Stimulated activated CD4-positive, alpha-beta T cell treated with anti-CD3 and anti-CD28 coated beads, TNF-alpha, amount 100 ng/mL, for 48 hours (primary cell): ENCODE results near the gene CPB1.

Source experiments
- DNase-seq, 3 donors: peaks; one replicate each; pipeline ENCODE4 v3.0.0-alpha.2; 2020; ENCODE audit warnings: low read depth in 3 of 3

The CPB1 gene

GRCh38 chr3:148882288-148882687 lies 54.7 kb downstream of the CPB1 start:
- DNase-seq: no peak

DNA sequence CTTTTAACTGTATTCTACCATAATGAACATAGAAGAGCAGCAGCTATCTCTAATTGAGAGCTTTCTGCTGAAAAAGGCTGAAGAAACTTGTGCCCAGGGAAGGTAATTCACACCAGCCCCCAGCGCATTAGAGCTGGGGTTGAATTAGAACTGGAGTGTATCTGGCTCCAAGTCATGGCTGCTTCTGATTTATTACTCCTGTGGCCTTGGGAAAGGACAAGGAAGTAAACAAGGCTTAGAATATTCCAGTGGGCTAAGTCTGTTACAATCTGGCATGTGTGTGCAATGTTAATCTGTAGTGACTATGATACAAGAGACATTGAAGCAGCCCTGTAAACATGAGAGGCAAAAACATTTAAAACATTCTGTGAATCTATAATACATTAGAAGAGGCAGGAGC lies 55.6 kb downstream of the CPB1 start:
- DNase-seq: no peak

- DNase-seq: no peak
Measured at GRCh38 chr3:148884261-148884660, 56.6 kb downstream of the CPB1 start.

- DNase-seq: no peak
Measured at GRCh38 chr3:148889828-148890227, 62.2 kb downstream of the CPB1 start.

DNA sequence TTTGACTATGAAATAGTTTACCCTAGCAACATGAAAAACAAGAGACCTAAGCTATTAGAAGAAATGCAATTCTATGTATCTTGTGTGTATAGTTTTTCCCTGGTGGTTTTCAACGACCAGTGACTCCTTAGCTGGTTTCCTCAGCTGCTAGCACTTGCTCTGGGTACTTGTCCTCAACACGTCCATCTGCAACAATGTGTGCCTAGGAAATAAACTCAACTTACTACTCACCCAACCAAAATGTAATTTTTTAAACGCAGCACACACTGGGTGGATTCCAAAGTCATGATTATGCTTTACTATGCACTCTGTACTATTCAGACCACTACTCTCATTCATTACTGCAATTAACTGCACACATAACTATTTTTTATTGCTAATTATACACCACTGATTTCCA lies 68.5 kb downstream of the CPB1 start:
- DNase-seq: no peak

GRCh38 chr3:148901987-148902791 lies 74.6 kb downstream of the CPB1 start:
- no peak for DNase-seq

GRCh38 chr3:148903022-148903442 lies 75.4 kb downstream of the CPB1 start:
- no peak for DNase-seq

GRCh38 chr3:148903941-148904340 lies 76.3 kb downstream of the CPB1 start:
- DNase-seq: no peak

- no peak for DNase-seq
Measured at GRCh38 chr3:148906667-148907066, 79.1 kb downstream of the CPB1 start.
